Stomach (tissue), 4 donors: ENCODE measurements around the gene TEX48.

Experiments used
- POLR2A ChIP-seq, 4 donors: fragments of 450-650 bp; IDR thresholded peaks; one replicate each; pipeline ENCODE4 v1.6.1; 2016; ENCODE audit warnings: antibody characterized with exemption in 4 of 4, control low read depth in 2 of 4, mild to moderate bottlenecking in 1 of 4, moderate library complexity in 1 of 4
- POLR2AphosphoS5 ChIP-seq, 3 donors: sonication (generic); formaldehyde crosslinking; IDR thresholded peaks; one replicate each; pipeline ENCODE4 v1.6.1; 2016; ENCODE audit warnings: antibody characterized with exemption in 3 of 3
- TF ChIP-seq, protein P1 (sequence below), 7 experiments: fragments of 450-650 bp in 4 of 7; fragments of 200-600 bp in 3 of 7; sonication (generic) in 3 of 7; IDR thresholded peaks; one replicate each; pipeline ENCODE4 v1.5.1; 2016 to 2019; ENCODE audit warnings: antibody characterized with exemption in 7 of 7, control low read depth in 2 of 7, mild to moderate bottlenecking in 1 of 7

DNA sequence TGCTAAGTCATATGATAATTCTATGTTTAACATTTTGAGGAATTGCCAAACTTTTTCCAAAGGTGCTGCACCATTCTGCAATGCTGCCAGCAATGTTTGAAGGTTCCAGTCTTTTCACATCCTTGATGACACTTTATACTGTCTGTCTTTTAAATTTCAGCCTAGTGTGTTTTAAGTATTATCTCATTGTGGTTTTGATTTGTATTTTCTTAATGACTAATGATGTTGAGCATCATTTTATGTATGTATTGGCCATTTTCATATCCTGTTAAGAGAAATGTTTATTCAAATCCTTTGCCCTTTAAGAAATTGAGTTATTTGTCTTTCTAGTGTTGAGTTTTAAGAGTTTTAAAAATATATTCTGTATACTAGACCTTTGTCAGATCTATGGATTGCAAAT is 5.0 kb upstream of the TEX48 start:
- TF ChIP-seq POLR2A (IDR thresholded peaks at IDR 0.05): no peak
- TF ChIP-seq, protein P1, sequence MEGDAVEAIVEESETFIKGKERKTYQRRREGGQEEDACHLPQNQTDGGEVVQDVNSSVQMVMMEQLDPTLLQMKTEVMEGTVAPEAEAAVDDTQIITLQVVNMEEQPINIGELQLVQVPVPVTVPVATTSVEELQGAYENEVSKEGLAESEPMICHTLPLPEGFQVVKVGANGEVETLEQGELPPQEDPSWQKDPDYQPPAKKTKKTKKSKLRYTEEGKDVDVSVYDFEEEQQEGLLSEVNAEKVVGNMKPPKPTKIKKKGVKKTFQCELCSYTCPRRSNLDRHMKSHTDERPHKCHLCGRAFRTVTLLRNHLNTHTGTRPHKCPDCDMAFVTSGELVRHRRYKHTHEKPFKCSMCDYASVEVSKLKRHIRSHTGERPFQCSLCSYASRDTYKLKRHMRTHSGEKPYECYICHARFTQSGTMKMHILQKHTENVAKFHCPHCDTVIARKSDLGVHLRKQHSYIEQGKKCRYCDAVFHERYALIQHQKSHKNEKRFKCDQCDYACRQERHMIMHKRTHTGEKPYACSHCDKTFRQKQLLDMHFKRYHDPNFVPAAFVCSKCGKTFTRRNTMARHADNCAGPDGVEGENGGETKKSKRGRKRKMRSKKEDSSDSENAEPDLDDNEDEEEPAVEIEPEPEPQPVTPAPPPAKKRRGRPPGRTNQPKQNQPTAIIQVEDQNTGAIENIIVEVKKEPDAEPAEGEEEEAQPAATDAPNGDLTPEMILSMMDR (IDR thresholded peaks at IDR 0.05): no peak
- no peak for TF ChIP-seq POLR2AphosphoS5 (IDR thresholded peaks at IDR 0.05)
